Mesendoderm (in vitro differentiated cells): Measurements from ENCODE around the gene GABARAPL1.
"Not testable (repeated sequence)": the region's sequence is repeated elsewhere in the genome, so short reads cannot be mapped to it uniquely, and the experiment has no call there.

Experiments
- DNase-seq: peaks from one replicate; pipeline ENCODE4 v3.0.0; 2013
- H2AK5ac ChIP-seq: 2 replicates; pipeline ENCODE4 v1.6.1; 2013; ENCODE audit warnings: low read length, inconsistent platforms
- H2BK120ac ChIP-seq: 2 replicates; pipeline ENCODE4 v1.6.1; 2013; ENCODE audit warnings: low read depth, mild to moderate bottlenecking, low read length, moderate library complexity, mixed read lengths
- H2BK15ac ChIP-seq: replicated peaks from 2 replicates; pipeline ENCODE4 v1.6.1; 2013; ENCODE audit warnings: low read depth, mild to moderate bottlenecking, moderate library complexity
- H2BK5ac ChIP-seq: 2 replicates; pipeline ENCODE4 v1.6.1; 2013; ENCODE audit warnings: low read length, inconsistent platforms
- H3K18ac ChIP-seq: 2 replicates; pipeline ENCODE4 v1.6.1; 2013; ENCODE audit warnings: mild to moderate bottlenecking, low read length, mixed read lengths
- H3K23ac ChIP-seq: one replicate; pipeline ENCODE4 v1.6.1; 2013; ENCODE audit warnings: low read length
- H3K27ac ChIP-seq: 2 replicates; pipeline ENCODE4 v1.5.1; 2013; ENCODE audit warnings: low read depth, mild to moderate bottlenecking, inconsistent platforms, low read length, moderate library complexity
- H3K27me3 ChIP-seq: 2 replicates; pipeline ENCODE4 v1.6.1; 2013; ENCODE audit warnings: low read length, control low read depth, mild to moderate bottlenecking, inconsistent platforms; ENCODE audit not compliant: insufficient read depth, poor library complexity
- H3K36me3 ChIP-seq: 2 replicates; pipeline ENCODE4 v1.6.1; 2013; ENCODE audit warnings: low read length, inconsistent platforms; ENCODE audit not compliant: control insufficient read depth, insufficient read depth
- H3K4ac ChIP-seq: one replicate; pipeline ENCODE4 v1.6.1; 2013; ENCODE audit warnings: low read depth, mild to moderate bottlenecking, low read length, moderate library complexity
- H3K4me1 ChIP-seq: 2 replicates; pipeline ENCODE4 v1.6.1; 2013; ENCODE audit warnings: low read depth, low read length, inconsistent platforms; ENCODE audit not compliant: control insufficient read depth
- H3K4me2 ChIP-seq: 2 replicates; pipeline ENCODE4 v1.6.1; 2013; ENCODE audit warnings: low read length
- H3K4me3 ChIP-seq: 2 replicates; pipeline ENCODE4 v1.5.1; 2013; ENCODE audit warnings: mild to moderate bottlenecking, low read length
- H3K56ac ChIP-seq: one replicate; pipeline ENCODE4 v1.6.1; 2013; ENCODE audit warnings: low read length
- H3K79me1 ChIP-seq: 2 replicates; pipeline ENCODE4 v1.6.1; 2013; ENCODE audit warnings: low read length, inconsistent platforms
- H3K79me2 ChIP-seq: 2 replicates; pipeline ENCODE4 v1.6.1; 2013; ENCODE audit warnings: mild to moderate bottlenecking, low read length; ENCODE audit not compliant: control insufficient read depth, insufficient read depth
- H3K9ac ChIP-seq: 2 replicates; pipeline ENCODE4 v1.6.1; 2013; ENCODE audit warnings: low read length, inconsistent platforms
- H4K5ac ChIP-seq: one replicate; pipeline ENCODE4 v1.6.1; 2013; ENCODE audit warnings: low read length
- H4K8ac ChIP-seq: one replicate; pipeline ENCODE4 v1.6.1; 2013; ENCODE audit warnings: low read depth, mild to moderate bottlenecking, control low read depth, low read length, moderate library complexity
- WGBS: extraction: QIAGEN DNeasy Blood & Tissue Kit; methylation state at CpG from one replicate; pipeline ENCODE4 v1.1.7; 2013; ENCODE audit warnings: low lambda C conversion rate, missing lambda C conversion rate; ENCODE audit not compliant: insufficient coverage; ENCODE audit errors: extremely low coverage; 5-methylcytosine and 5-hydroxymethylcytosine counted together

The GABARAPL1 gene

GRCh38 chr12:10204495-10204894 lies 8.2 kb upstream of the GABARAPL1 start:
- H3K18ac ChIP-seq, H3K23ac ChIP-seq, H2AK5ac ChIP-seq, H3K4me1 ChIP-seq, H2BK5ac ChIP-seq, H3K4me3 ChIP-seq, H2BK15ac ChIP-seq, H4K8ac ChIP-seq, H3K9ac ChIP-seq, H3K4me2 ChIP-seq, H2BK120ac ChIP-seq, H3K36me3 ChIP-seq, H3K27me3 ChIP-seq, H3K79me2 ChIP-seq, DNase-seq, H3K4ac ChIP-seq, H3K27ac ChIP-seq, H3K56ac ChIP-seq, H4K5ac ChIP-seq, H3K79me1 ChIP-seq: not testable (repeated sequence)
- no CpG with 5 or more reads among the region's 2 CpGs for WGBS

DNA sequence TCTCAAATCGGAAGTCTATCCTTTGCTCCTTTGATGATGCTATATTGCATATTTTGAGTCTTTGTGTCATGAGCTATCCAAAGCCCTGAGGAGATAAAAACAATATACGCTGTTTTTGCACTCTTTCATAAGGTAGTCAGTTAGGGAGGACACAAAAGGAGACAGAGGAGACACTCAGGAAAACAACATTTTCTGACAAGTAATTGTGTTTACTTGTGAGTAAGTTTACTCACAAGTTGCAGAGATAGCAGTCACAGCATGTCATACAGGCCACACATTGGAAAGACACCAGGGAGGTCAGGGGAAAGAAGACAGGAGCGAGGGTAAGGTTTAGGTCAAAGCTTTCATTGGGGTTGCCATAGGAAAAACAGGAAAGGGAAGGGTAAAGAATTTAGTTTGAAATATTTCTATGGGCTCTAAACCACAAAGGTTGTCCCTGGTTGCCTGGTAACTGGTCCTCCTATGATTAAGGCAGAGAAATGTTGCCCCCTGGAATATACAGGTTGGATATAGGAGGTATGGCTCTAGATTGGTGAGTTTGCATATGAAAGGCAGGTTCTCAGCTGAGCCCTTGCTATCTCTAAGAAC lies 7.4 kb upstream of the GABARAPL1 start:
- Histone ChIP-seq H4K8ac (no peak overlapping the region), H3K79me2 (no peaks in the 10 kb centered on the region), H4K5ac (no peak overlapping the region), H2BK15ac (peak overlapping the region; percentile 38), H3K56ac (no peak overlapping the region), H3K4me3 (no peak overlapping the region), H3K36me3 (no peaks in the 10 kb centered on the region), H3K4me2 (no peak overlapping the region), H3K79me1 (no peaks in the 10 kb centered on the region), H2AK5ac (no peak overlapping the region), H3K4ac (no peak overlapping the region), H3K27ac (no peak overlapping the region), H2BK5ac (no peak overlapping the region), H3K4me1 (no peaks in the 10 kb centered on the region), H3K27me3 (no peaks in the 10 kb centered on the region), H3K18ac (no peak overlapping the region), H2BK120ac (no peak overlapping the region), H3K23ac (no peak overlapping the region), H3K9ac (no peak overlapping the region)
- DNase-seq: peak; percentile 67
- no CpG with 5 or more reads among the region's 3 CpGs for WGBS

DNA sequence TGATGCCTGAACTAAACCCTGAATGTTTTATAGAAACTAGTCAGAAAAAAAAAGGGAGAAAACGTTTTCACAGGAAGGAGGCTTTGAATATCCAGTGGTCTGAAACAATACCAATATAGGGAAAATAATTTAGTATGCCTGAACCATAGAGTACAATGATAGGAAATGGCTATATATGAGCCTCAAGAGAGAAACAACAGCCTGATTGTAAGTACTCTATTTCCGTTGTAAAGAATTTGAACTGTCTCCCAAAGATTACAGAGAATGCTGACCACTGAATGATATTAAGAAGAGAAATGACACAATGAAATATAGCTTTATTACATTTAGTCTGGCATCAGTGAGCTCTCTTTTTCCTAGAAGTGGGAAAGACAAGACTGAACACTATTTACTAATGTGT lies 5.5 kb upstream of the GABARAPL1 start:
- Histone ChIP-seq H2BK15ac (no peak overlapping the region), H3K79me2 (no peaks in the 10 kb centered on the region), H3K4me3 (no peak overlapping the region), H3K9ac (no peak overlapping the region), H4K8ac (no peak overlapping the region), H4K5ac (no peak overlapping the region), H2BK5ac (no peak overlapping the region), H3K36me3 (no peaks in the 10 kb centered on the region), H3K27me3 (no peaks in the 10 kb centered on the region), H3K4me2 (no peak overlapping the region), H2AK5ac (no peak overlapping the region), H2BK120ac (no peak overlapping the region), H3K79me1 (no peaks in the 10 kb centered on the region), H3K56ac (no peak overlapping the region), H3K4me1 (no peaks in the 10 kb centered on the region), H3K4ac (no peak overlapping the region), H3K18ac (no peak overlapping the region), H3K27ac (no peak overlapping the region), H3K23ac (no peak overlapping the region)
- DNase-seq: no peak
- no CpG with 5 or more reads among the region's 2 CpGs for WGBS

DNA sequence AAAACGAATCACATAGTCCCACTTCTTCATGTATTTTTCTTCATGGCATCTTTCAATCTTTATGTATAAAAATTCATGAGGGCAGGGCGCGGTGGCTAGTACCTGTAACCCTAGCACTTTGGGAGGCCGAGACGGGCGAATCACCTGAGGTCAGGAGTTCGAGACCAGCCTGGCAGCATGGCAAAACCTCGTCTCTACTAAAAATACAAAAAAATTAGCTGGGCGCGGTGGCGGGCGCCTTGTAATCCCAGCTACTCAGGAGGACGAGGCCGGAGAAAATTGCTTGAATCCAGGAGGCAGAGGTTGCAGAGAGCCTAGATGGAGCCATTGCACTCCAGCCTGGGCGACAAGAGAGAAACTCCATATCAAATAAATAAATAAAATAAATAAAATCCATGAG lies 2.5 kb upstream of the GABARAPL1 start:
- no peak overlapping the region for H4K5ac ChIP-seq
- no peak overlapping the region for H3K9ac ChIP-seq
- H3K27ac ChIP-seq: no peak overlapping the region
- H3K4me3 ChIP-seq: no peak overlapping the region
- H2AK5ac ChIP-seq: no peak overlapping the region
- H3K36me3 ChIP-seq: no peaks in the 10 kb centered on the region
- no peak overlapping the region for H3K4ac ChIP-seq
- no CpG with 5 or more reads among the region's 15 CpGs for WGBS
- H3K56ac ChIP-seq: no peak overlapping the region
- H2BK15ac ChIP-seq: no peak overlapping the region
- H3K23ac ChIP-seq: no peak overlapping the region
- no peaks in the 10 kb centered on the region for H3K27me3 ChIP-seq
- H3K79me2 ChIP-seq: peaks cover 18% of the 10 kb centered on the region
- no peak overlapping the region for H4K8ac ChIP-seq
- H3K4me1 ChIP-seq: no peaks in the 10 kb centered on the region
- H2BK5ac ChIP-seq: no peak overlapping the region
- no peak overlapping the region for H3K18ac ChIP-seq
- DNase-seq: no peak
- H3K79me1 ChIP-seq: no peaks in the 10 kb centered on the region
- H2BK120ac ChIP-seq: peak overlapping the region; percentile 19
- no peak overlapping the region for H3K4me2 ChIP-seq

DNA sequence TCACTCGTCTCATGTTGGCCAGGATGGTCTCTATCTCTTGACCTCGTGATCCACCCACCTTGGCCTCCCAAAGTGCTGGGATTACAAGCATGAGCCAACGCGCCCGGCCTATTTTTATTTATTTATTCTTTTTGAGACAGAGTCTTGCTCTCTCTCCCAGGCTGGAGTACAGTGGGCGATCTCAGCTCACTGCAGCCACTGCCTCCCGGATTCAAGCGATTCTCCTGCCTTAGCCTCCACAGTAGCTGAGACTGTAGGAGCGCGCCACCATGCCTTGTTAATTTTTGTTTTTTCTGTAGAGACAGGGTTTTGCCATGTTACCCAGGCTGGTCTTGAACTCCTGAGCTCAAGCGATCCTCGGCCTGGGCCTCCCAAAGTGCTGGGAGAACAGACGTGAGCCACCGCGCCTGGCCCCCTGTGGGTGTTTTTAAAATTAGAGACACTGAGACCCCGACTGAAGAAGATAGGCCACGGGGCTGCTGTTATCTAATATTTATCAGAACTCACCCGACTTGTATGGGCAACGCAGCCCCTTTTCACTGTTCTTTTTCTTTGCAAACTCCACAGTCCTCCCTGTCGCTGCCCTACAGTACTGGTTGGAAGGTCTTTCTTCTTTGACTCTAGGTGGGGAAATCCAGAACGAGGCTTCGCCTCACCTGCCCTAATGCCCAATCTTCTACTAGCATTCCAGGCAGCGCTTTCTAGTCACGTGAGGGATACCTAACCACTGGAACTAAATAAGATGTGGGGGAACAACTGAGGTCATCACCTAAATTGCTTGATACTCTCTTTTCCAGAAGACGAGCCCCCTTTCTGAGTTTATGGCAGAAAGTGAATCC lies 1.4 kb upstream of the GABARAPL1 start:
- H3K4me1 ChIP-seq: no peaks in the 10 kb centered on the region
- no peak overlapping the region for H3K4ac ChIP-seq
- no peak overlapping the region for H2BK5ac ChIP-seq
- DNase-seq: no peak
- no peak overlapping the region for H2AK5ac ChIP-seq
- H4K8ac ChIP-seq: no peak overlapping the region
- no peak overlapping the region for H3K23ac ChIP-seq
- H3K36me3 ChIP-seq: no peaks in the 10 kb centered on the region
- peak overlapping the region; percentile 7 for H3K18ac ChIP-seq
- no peaks in the 10 kb centered on the region for H3K27me3 ChIP-seq
- no peak overlapping the region for H3K27ac ChIP-seq
- no peak overlapping the region for H3K9ac ChIP-seq
- no peak overlapping the region for H4K5ac ChIP-seq
- H3K79me2 ChIP-seq: peaks cover 23% of the 10 kb centered on the region
- no peak overlapping the region for H3K4me2 ChIP-seq
- no peak overlapping the region for H2BK15ac ChIP-seq
- H3K56ac ChIP-seq: peak overlapping the region; percentile 37
- no peak overlapping the region for H3K4me3 ChIP-seq
- H3K79me1 ChIP-seq: no peaks in the 10 kb centered on the region
- WGBS: no CpG with 5 or more reads among the region's 25 CpGs
- no peak overlapping the region for H2BK120ac ChIP-seq
